ENCODE measurements around the gene MED16.
A peak's percentile ranks its signal among the peaks of the same experiment; 100 is the strongest.

Gene MED16

DNA sequence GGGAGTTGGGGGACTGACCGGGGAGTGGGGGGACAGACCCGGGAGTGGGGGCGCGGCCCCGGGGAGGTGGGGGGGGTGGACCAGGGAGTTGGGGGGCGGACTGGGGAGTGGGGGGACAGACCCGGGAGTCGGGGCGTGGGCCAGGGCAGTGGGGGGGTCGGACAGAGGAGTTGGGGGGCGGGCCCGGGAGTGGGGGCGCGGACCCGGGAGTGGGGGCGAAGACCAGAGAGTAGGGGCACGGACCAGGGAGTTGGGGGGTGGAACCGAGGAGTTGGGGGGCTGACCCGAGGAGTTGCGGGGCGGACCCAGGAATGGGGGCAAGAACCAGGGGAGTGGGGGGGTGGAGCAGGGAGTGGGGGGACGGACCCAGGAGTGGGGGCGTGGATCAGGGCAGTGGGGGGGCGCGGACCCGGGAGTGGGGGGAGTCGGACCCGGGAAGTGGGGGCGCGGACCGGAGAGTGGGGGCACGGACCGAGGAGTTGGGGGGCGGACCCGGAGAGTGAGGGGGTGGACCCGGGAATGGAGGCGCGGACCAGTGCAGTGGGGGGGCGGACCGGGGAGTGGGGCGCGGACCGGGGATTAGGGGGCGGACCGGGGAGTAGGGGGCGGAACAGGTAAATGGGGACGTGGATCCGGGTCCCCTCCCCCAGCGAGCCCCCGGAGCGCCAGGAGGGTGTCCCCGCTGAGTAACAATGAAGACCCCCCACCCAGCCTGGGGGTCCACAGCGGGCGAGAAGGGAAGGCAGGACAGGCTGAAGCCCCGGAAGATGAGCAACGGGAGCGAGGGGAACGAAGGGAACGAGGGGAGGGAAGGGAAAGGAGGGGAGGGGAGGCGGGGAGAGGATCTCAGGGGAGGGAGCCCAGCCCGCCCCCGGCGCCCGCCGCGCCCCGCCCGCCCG, 19.4 kb upstream of the MED16 start:
- DNase-seq = no peak

GRCh38 chr19:911197-912033, 18.4 kb upstream of the MED16 start:
- no peak for DNase-seq

GRCh38 chr19:907183-907853, 14.3 kb upstream of the MED16 start:
- no peak for DNase-seq

- DNase-seq = no peak
Measured at GRCh38 chr19:906480-906879, 13.5 kb upstream of the MED16 start.

GRCh38 chr19:904545-904944, 11.6 kb upstream of the MED16 start:
- DNase-seq = no peak

- no peak for DNase-seq
Measured at GRCh38 chr19:903266-903797, 10.3 kb upstream of the MED16 start.

- DNase-seq = no peak
Measured at GRCh38 chr19:902446-903226, 9.6 kb upstream of the MED16 start.

DNA sequence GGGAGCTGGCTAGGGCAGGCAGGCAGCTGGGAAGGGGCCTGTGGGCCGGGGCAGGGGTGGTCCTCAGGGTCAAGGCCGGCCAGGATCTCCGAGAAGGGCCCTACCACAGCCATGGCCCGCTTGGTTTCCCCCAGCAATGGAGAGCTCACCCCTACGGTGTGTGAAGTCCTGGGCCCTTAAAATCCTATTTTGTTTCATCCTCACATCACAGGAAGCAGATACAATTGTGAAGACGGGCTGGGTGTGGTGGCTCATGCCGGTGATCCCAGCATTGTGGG, 9.0 kb upstream of the MED16 start:
- DNase-seq = no peak

DNA sequence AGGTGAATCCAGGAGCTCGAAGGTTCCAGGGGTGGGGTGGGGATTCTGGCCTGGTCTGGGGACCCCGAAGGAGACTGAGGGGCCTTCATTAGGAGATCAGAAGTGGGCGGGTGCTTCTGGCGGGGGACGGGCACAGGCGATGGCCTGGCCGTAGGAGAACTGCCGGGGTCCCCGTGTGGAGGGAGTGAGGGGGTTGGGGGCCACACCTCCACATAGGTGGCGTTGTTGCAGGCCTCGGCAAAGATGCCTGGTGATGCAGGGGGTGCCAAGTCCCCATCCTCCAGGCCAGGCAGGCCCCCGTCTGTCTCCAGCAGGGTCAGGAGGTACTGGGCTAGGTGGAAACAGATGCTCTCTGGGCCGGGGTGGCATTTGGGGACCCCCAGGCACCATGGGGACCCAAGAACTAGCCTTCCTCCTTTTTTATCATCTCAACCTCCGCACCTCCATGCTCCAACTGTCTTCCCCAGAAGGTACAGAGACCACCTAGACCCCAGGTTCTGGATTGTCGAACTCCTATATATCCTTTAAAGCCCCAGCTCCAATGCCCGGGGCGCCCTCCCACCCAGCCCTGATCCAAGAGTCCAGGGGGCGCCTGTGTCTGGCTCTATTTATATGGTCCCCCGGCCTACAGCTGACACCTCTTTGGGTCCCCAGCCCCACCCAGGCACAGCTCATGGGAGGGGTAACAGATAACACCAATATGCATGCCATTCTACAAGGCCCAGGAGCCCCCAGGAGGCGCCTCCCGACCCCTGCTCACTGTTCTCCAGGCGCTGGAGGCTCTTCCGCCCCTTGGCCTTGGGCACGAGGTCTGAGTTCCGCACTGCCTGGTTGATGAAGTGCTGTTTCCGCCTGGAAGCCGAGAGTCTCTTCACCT, 8.5 kb upstream of the MED16 start:
- no peak for DNase-seq

- no peak for DNase-seq
Measured at GRCh38 chr19:900302-901111, 7.5 kb upstream of the MED16 start.

DNA sequence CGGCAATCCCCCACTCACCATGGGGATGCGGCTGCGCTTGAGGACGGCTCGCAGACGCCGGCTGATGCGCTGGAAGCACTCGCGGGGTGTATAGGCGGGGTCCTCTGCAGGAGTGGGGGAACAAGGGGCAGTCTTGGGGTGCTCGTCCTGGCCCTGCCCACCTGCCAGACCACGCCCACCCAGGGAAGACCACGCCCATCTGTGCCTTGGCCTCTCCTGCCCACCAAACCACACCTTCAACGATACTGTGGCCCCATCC, 7.0 kb upstream of the MED16 start:
- DNase-seq = no peak

DNA sequence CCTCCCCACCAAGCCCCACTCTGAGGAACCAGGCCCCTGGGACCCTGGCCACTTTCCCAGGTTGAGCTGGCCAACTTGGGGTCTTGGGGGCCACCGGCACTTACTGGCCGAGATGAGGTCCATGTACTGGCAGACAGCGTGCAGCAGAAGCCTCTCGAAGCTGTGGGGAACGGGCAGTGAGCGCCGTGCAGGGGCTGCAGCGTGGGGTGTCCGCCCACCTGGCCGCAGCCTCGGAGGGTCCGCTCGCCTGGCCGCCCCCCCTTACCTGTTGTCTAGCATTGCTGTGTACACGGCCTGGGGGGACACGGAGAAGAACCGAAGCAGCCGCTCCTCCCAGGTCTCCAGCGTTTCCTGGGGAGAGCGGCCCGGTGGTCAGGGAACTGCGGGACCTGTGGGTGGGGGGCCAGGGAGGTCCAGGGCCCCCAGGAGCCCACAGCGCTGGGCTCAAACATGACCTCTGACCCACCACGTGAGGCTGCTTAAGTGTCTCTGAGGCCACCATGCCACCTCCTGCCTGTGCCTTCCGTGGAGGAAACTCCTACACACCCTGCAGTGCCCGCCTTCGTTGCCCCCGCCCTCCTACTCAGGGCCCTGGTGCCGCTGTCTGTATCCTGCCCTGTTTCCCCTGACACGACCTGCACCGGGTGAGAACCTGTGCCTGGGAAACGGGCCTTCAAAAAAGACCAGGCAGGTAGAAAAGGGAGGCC, 6.5 kb upstream of the MED16 start:
- no peak for DNase-seq

DNA sequence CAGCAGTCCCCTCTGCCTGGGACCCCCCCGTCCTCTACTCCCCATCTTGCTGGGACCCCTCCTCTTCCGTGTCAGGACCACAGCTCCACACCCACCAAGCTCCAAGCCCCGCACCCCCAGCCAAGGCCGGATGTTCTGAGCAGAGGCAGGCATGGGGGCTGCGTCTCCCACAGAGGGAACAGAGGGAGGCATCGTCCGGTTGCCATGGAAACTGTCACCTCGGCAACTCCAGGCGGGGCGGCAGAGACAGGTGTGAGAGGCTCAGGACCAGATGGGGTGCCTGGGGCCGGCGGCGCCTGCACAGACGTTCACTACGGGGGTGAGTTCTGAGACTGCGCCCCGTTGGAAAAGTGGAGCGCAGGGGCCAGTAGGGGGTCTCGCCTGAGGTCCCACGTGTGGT, 5.7 kb upstream of the MED16 start:
- DNase-seq = peak in 25 of 51 donors; percentile 12 to 76 (median 47)

DNA sequence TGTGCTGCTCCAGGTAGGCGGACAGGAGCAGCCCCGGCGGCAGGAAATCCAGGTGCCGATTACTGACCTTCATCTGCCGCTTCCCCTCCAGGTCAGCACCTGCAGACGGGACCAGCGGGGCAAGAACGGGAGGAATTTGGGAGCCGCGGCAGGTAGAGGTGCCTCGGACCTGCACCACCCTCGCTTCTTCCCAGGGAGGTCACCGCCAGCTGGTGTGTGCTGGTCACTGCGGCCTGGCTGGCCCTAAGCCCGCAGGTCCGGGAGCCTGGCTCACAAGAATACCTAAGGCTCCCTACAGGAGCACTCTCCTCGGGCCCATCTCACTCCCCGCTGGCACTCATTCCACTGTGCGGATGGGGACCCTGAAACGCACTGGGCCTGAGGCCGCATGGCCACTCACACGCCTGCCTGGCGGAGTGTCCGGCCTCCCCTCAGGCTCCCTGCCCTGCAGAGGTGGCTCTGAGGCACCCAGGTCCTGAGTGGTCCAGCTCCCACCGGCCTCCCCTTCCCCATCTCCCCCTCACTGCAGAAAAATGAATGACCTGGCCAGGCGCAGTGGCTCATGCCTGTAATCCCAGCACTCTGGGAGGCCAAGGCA, 4.6 kb upstream of the MED16 start:
- DNase-seq = no peak

- DNase-seq = no peak
Measured at GRCh38 chr19:896999-897398, 4.0 kb upstream of the MED16 start.

DNA sequence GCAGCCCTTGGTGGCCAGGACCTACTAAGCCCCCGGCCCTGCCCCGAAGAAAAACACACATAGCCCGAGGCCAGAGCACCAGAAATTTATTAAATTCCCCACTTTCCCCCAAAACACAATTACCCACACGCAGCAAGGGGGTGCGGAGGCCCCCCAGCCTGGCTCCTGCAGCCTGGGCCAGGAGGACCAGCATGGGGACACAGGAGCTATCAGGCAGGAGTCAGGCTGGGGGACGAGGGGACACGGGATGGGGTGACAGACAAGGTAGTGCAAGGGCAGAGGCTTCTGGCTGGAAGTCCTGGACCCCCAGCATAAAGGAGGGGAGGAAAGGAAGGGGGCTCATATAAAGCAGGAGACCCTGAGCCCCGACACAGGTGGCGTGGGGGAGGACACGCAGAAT, 3.4 kb upstream of the MED16 start:
- no peak for DNase-seq

- DNase-seq = no peak
Measured at GRCh38 chr19:892243-892893, 619 bp downstream of the MED16 start.
